ENCODE measurements around the gene HSFX3.

DNA sequence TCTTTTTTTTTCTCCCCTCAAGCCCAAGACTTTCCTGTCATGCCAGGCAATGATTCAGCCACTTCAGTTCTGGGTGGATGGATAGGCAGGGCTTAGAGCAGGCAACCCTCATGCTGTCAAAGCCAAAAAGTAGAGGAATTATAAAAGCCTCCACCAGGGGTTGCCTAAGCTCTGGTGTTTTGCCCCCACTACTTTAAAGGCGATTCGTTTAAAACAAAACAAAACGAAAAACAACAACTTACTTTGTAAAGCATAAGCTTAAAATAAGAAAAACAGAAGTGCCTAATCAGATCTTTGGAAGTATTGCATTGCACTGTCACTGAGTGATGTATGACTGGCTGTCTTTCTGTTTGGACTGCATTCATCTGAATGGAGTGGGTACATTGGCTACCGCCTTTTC is 39.3 kb downstream of the HSFX3 start:
- TF ChIP-seq, protein P1, sequence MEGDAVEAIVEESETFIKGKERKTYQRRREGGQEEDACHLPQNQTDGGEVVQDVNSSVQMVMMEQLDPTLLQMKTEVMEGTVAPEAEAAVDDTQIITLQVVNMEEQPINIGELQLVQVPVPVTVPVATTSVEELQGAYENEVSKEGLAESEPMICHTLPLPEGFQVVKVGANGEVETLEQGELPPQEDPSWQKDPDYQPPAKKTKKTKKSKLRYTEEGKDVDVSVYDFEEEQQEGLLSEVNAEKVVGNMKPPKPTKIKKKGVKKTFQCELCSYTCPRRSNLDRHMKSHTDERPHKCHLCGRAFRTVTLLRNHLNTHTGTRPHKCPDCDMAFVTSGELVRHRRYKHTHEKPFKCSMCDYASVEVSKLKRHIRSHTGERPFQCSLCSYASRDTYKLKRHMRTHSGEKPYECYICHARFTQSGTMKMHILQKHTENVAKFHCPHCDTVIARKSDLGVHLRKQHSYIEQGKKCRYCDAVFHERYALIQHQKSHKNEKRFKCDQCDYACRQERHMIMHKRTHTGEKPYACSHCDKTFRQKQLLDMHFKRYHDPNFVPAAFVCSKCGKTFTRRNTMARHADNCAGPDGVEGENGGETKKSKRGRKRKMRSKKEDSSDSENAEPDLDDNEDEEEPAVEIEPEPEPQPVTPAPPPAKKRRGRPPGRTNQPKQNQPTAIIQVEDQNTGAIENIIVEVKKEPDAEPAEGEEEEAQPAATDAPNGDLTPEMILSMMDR (IDR thresholded peaks at IDR 0.05; ENCODE audit: borderline replicate concordance, extremely low read depth, low read length, poor library complexity, severe bottlenecking): no peak
- TF ChIP-seq EZH2 (IDR thresholded peaks at IDR 0.05; ENCODE audit: borderline replicate concordance, low read depth, low read length, severe bottlenecking): no peak

Data from DND-41 (cell line).